Retina (tissue), 1 donor: ENCODE measurements around the gene SLC46A3.
"Not testable (repeated sequence)": the region's sequence is repeated elsewhere in the genome, so short reads cannot be mapped to it uniquely, and the experiment has no call there.

ENCODE experiments used
- DNase-seq: peaks from one replicate; pipeline ENCODE4 v3.0.0-alpha.2; 2016

SLC46A3 gene, protein sequence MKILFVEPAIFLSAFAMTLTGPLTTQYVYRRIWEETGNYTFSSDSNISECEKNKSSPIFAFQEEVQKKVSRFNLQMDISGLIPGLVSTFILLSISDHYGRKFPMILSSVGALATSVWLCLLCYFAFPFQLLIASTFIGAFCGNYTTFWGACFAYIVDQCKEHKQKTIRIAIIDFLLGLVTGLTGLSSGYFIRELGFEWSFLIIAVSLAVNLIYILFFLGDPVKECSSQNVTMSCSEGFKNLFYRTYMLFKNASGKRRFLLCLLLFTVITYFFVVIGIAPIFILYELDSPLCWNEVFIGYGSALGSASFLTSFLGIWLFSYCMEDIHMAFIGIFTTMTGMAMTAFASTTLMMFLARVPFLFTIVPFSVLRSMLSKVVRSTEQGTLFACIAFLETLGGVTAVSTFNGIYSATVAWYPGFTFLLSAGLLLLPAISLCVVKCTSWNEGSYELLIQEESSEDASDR

DNA sequence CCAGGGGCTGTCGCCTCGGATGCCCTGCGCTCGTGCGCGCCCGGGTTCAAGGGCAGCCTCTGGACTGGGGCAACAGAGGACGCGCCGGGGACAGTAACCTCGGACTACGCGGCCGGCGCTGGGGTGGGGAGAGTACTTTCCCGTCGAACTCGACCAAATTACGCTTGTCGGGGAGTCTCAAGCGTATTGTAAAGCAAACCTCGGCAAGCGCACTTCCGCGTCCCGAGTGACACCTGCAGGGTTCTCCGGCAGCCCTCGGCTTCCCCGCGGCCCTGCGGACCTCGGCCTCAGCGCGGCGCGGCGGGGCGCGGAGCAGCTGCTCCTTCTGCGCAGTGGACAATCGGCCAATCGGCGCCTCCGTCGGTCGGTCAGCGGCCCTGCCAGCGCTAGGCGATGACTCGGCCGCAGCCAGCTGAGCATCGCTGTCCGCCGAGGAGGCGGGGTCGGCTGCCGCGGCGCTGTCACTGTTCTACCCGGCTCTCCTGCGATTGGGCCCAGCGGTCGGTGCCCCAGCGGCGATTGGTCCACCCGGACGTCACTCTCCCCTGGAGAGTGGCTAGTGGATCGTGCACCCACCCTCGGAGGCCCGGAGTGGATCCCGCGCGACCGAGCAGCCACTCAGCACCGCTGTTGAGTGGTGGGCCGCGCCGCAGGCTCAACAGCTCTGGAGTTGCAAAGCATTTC, at the start of gene SLC46A3:
Gene SLC46A3 (minus strand): TSS at position 428 of the 684 bp plus-strand sequence. CDS start 972 bp downstream, outside the sequence.
- peak; percentile 97 for DNase-seq

DNA sequence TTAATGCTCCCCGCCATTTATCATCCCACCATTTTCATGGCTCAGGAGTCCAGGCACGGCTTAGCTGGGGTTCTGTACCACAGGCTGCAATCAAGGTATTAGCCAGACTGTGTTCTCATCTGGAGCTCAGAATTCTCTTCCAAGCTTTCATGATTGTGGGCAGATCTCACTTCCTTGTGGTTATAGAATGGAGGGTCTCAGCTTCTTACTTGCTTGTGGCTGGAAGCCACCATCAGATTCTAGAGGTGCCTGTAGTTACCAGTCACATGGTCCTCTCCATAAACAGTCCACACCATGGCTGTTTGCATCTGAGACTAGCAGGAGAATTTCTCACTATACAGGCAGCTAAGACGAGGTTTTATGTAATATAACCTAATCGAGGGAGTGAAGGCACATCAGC, 45.1 kb upstream of the SLC46A3 start:
- DNase-seq: no peak

DNA sequence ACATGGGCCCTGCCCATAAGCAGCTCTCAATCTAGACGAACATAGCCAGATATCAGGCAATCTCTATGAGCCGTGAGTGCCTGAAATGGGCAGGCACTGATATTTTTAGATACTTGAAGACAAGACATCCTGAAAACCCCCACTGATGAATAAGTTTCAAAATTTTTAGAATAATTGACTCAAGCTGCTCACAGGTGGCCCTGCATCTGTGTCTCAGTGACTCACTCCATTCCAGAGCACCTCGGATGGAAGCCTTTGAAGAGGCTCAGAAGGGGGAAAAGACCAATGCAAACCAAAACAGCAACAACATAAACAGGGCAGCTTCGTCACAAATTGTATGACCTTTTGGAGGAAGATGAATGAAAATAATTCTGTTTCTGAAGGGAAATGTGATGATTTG, 42.8 kb upstream of the SLC46A3 start:
- no peak for DNase-seq

DNA sequence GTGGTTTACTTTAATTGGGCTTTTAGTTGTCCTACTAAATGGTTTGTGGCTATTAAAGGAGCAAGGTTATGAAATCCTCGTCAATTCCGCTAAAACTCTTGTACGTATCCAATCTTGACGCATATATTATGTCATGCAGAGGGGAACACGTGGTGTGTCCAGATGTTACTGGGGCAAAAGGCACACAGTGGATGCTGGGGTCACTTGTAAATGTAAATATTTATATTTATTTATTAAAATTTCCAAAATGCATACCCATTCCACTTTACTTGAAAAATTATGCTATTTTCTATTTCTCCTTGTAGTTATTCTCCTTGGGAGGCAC, 36.7 kb upstream of the SLC46A3 start:
- no peak for DNase-seq

DNA sequence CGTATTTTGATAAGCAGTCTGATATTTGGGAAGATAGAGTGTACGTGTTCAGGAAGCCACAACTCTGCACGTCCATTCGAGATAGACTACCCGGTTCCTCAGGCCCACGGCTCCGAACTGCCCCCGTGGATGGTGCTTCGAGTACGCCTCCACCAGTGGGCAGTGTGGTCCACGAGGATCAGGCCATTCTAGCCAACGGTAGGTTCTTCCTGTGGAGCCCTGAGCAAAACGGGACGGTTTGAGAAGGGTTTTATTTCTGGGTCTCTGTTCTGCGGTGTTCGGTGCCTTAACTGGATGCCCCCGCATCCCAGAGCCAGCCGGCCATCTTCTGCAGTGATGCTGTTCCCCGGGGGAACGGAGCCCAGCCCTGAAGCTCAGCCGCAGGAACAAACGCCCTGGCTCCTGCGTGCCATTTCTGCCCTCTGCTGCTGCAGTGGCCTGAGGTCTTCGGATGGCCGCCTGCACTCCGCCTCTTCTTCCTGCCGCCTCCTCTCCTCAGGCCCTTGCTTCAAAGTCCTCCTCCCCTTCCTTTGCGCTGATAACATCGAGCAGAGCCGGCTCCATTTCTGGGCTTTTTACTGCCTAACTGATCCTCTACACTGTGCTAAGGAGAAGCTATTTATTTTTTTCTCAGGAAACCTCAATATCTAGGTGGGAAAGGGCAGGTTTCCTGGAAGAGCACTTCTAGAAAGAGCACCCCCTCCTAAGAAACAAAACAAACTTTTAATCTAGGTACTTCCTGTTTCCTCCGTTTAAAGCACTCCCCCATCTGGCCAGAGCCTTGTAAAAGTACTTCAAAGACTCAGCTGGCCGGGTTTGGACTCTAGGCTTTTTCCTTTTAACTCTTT, 36.2 kb upstream of the SLC46A3 start:
- DNase-seq: no peak

DNA sequence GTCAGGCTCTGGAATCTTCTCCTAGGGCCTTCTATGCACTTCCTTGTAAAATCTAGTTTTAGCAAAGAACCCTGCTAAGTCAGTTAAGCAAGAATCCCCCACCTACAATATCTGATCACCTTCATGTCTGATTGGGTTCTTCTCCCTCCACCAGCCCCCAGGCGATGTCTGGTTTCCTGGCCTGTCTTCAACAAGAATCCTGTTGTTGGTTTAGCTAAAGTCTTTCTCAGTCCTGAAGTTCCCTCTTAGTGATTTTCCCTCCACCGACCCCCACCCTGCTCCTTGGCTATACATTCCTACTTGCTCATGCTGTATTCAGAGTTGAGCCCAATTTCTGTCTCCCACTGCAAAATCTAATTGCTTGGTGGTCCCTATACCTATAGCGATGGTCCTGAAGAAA, 35.2 kb upstream of the SLC46A3 start:
- no peak for DNase-seq

DNA sequence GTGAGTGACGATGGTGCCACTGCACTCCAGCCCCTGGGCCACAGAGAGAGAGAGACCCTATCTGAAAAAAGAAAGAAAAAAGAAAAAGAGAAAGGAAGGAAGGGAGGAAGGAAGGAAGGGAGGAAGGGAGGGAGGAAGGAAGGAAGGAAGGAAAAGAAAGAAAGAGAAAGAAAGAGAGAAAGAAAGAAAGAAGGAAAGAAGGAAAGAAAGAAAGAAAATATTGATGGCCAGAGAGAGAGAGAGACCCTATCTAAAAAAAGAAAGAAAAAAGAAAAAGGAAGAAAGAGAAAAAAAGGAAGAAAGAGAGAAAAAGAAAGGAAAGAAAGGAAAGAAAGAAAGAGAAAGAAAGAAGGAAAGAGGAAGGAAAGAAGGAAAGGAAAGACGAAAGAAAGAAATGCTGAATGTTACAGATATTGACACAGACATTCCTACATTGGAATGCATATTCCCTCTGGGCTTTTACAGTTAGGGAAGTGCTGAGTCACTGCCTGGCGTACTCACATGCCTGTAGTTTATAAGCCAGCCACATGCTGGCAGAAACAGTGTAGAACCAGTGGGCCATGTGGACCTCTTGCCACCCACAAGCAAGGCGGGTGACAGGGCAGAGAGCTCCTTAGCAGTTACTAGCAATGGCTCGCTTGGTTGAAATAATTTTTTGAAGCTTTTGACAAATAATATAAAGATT, 34.6 kb upstream of the SLC46A3 start:
- no peak for DNase-seq

DNA sequence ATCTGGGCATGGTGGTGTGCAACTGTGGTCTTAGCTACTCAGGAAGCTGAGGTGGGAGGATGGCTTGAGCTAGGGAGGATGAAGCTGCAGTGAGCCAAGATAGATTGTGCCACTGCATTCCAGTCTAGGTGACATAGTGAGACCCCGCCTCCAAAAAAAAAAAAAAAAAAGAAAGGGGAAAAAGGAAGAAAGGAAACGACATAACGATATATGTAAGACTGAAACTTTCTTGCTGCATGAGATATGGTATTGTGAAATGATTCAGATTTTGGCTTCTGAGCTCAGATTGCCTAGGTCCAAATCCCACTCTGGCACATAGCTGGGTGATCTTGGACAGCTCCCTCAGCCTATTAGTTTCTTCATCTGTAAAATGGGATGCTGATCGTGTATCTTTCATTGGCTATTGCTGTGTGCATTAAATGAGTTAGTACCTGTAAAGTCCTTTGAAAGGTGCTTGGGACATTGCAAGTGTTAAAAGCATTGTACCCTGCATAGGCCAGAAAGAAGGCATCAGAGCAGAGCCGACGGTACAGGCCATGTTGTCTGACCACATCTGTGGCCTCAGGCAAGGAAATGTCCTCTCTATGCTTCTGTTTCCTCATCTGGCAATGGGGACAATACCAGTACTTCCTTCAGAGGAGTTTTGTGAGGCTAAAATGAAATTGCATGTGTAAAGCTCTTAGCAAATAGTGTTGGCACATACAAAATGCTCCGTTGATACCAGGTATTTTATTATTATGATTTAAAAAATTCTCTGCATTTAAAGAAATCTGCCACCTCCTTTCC, 32.6 kb upstream of the SLC46A3 start:
- DNase-seq: no peak

DNA sequence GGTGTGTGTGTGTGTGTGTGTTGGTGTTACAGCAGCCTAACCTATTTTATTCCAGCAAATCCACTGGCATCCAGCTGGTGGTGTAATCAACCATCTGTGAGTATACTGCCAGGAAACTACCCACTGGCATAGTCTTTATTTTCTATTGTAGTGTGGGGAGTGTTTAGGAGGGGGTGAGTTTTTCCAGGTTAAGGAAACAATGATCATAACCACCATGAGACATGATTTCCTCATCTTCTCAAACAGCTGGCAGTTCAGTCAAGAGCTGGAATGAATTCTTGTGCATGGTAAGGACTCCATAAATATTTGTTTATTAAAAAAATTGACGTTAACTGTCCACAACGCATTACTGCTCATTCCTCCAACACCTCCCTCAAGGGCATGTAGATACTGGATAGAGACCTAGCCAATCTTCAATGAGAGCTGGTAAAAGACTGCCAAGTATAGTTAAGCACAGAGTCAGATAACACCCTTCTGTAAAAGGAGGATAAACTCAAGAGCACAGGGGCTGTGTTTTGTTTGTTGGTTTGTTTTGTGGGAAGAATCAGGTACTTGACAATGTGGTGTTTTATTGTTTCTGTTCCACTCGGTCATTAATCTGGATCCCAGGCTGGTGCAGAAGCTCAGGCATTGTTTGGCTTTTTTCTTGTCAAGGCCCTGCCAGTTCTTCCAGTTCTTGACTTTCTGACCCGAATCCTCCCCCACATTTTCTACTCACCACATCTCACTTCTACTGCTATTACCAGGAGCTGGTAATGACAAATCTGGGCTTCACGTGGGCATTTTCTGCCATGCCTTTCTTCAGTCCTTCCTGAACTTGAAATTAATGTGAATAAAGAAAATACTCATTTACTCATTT, 31.6 kb upstream of the SLC46A3 start:
- DNase-seq: no peak

DNA sequence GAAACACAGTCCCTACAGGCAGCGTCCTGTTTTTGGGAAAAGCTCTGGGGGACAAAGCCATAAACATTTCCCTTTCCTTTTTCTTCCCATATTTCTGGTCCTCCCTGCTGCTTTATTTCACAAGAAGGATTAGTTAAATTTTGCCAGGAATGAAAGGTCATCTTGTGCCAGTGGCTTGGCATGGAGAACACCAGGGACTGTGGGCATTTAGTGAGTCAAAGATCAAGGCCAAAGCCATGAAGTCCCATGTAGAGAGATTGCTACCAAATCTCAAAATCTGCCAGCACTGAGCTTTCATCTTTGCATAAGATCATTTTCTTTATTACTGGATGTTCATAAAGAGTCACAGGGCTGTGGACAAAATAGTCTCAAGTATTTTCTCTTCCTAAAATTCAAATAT, 29.1 kb upstream of the SLC46A3 start:
- DNase-seq: no peak

DNA sequence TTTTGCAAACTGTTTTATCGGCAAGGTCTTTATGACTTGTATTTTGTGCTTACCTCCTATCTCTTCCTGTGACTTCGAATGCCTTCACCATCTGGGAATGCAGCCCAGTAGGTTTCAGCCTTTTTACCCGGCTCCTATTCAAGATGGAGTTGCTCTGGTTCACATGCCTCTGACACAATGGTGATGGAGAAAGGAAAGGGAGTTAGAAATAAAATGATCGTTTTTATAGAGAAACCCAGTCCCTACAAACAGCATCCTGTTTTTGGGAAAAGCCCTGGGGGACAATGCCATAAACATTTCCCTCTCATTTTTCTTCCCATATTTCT, 27.5 kb upstream of the SLC46A3 start:
- DNase-seq: no peak

DNA sequence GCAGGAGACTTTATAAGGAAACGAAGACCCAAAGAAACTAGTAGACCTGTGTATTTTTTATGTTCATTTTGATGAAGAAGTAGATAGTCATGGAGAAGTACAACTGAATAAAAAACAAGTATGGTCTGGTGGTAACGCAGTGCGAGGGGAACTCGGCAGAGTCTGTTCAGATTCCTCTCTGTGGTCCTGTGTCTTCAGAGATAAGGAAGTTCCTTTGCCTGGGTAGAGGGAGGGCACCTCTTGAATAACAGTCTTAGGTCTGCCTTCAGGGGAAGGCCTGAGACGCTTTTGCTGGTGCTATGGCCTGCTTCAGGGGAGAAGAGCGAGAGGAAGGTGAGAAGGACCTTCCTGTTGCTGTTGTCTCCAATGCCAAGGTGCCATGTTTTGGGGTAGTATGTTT, 25.9 kb upstream of the SLC46A3 start:
- no peak for DNase-seq

DNA sequence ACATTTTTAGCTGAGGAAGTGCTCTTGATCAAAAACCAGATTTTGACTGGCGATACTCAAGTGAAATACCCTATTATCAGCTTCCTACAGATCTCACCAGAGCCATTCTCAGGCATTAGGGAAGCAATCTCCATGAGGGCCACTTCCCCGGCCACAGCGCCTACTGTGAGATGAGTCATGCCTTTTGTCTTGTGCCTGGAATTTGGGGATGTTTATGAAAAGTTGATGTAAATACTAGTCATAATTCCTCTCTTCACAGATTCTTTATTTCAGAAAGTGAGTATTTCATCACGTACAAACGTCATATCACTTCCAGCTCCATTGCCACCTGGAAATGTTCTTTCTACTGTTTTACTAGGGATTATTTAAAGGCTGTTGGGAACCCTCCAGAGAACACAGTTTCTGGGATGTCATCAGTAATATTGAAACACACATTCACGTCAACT, 25.3 kb upstream of the SLC46A3 start:
- DNase-seq: no peak

DNA sequence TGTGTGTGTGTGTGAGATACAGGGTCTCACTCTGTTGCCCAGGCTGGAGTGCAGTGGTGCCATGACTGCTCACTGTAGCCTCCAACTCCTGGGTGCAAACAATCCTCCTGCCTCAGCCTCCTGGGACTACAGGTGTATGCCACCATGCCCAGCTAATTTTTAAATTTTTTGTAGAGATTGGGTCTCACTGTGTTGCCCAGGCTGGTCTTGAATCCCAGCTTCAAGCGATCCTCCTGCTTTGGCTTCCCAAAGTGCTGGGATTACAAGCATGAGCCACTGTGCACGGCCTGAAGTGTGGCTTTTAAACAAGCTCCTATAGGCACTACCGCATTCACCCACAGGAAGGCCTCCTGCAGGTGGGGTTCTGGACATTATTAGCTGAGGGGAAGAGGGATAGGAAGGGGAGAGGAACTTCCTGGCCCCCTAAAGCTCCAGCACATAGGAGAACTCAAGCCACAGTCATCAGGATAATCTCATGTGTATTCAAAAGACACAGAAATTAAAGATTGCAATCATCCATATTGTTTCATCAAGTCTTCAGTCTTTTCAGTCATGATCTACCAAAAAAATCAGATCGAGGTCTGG, 24.8 kb upstream of the SLC46A3 start:
- no peak for DNase-seq

DNA sequence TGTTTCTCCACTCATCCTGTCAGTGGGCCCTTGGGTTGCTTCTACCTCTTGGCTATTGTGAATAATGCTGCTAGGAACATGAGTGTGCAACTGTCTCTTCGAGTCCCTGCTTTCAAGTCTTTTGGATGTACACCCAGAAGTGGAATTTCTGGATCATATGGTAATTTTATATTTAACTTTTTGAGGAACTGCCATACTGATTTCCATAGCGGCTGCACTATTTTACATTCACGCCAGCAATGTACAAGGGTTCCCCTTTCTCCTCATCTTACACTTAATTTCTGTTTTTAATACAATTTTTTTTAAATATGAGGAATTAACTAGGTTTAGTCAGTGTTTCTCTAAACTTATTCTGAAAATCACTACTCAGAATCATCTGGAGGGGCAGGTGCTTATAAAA, 24.2 kb upstream of the SLC46A3 start:
- DNase-seq: no peak

DNA sequence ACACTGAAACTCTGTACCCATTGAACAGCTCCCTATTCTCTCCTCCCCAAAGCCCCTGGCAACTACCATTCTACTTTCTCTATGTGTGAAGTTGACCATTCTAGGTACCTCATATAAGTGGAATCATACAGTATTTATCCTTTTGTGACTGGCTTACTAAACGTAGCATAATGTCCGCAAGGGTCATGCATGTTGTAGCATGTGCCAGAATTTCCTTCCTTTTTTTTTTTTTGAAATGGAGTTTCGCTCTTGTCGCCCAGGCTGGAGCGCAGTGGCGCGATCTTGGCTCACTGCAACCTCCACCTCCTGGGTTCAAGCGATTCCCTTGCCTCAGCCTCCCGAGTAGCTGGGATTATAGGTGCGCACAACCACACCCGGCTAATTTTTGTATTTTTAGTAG, 23.7 kb upstream of the SLC46A3 start:
- not testable (repeated sequence) for DNase-seq

DNA sequence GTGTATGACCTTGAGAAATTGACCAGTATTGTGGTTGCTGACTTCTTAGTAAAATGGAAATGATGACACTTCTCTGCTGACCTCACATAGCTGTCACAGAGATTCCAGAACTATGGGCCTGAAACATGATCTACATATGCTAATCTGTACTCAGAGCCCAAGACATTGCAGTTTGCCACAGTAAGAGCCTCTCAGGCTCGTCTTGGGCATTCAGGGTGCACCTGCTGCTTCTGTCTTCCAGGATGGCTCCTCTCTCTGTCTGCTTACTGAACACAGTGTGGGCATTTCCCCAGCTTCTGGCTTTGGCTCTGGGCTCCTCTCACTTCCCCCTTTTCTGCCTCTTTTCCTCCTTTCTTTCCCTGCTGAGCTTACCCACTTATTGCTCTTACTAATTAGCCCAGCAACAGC, 22.3 kb upstream of the SLC46A3 start:
- no peak for DNase-seq

DNA sequence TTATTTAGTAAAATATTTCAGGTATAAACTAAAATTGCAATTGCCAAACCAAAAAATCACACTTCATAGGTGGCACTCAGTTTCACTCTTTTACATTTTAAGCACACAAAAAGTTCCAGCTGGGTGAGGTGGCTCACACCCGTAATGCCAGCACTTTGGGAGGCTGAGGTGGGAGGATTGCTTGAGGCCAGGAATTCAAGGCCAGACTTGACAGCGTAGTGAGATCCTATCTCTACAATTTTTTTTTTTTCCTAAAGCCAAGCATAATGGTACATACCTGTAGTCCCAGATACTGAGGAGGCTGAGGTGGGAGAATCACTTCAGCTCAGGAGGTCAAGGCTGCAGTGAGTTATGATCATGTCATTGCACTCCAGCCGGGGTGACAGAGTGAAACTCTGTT, 20.6 kb upstream of the SLC46A3 start:
- no peak for DNase-seq

DNA sequence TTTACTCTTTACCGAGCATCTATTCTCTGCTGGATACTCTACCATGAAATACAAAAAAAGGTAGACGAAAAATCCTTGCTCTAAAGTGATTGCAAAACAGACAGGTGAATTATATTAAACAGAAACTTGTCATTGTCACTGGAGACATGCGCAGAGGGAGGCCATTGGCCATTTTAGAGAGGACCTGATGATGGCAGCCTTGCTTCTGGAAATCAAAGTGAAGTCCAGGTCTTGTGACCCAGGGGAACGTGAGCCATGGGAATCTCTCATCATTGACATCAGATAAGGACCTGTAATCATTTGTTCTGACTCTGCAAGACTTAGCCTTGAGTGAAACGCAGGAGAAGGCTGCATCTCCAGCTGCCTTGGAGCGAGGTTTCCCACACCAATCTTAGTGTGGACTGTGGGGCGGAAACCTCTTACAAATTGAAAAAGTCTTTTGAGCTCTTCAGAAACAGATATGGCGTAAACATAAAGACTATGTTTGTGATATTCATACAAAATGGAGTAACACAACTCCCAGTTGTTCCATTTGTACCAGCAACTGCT, 16.8 kb upstream of the SLC46A3 start:
- no peak for DNase-seq

DNA sequence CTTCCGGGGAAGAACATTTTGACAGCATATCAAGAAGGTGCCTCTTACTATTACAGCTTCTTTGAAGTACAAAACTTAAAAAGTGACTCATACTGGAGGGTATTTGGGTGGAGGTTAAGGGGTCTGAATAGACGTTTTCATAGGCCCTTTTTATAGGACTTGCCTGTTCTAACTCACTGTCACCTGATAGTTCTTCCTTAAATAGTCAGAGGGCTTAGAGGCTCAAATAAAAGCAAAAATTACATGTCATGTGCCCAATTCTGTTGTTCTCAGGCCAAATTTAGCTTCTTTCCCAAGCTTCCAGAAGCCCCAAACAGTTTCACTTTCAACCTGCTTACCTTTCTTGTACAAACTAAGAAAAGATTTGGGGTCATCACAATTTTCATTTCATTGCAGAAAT, 16.1 kb upstream of the SLC46A3 start:
- no peak for DNase-seq

DNA sequence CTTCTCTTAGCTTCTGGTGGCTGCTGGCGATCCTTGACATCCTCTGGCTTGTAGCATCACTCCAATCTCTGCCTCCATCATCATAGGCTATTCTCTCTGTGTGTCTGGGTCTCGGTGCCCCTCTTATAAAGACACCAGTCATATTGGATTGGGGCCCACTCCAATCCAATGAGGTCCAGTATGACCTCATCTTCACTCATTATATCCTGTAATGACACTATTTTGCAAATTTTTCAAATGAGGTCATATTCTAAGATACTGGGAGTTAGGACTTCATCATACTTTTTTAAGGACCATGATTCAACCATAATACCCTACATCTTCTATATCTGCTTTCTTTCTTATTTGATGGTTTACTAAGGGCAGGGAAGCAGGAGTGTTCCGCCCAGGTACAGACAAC, 12.0 kb upstream of the SLC46A3 start:
- no peak for DNase-seq
